B cell (primary cell): ENCODE data around the gene TMEM170B. TPM values are rescaled to one million over a fixed set of nuclear protein-coding genes. Genes with fewer than 3 reads are reported as not detected.

Experiments used
- ATAC-seq: fragments of 200-7000 bp; cut with Tn5 transposase; one replicate; pipeline ENCODE4 v1.10.0; 2021; ENCODE audit warnings: low read depth, mild to moderate bottlenecking, moderate number of reproducible peaks, moderate library complexity
- CTCF ChIA-PET: fragments of 350-600 bp; sonication (Branson Sonifier 250); formaldehyde crosslinking; loops from one replicate; lab custom pipeline; 2021; ENCODE audit warnings: antibody characterized with exemption, inconsistent platforms; lab: Charles Lee
- POLR2A ChIA-PET: fragments of 350-600 bp; sonication (Branson Sonifier 250); formaldehyde crosslinking; loops from one replicate; lab custom pipeline; 2021; ENCODE audit warnings: antibody characterized with exemption; lab: Charles Lee
- DNase-seq: peaks from one replicate; pipeline ENCODE4 v3.0.0; 2013
- H2AFZ ChIP-seq: 2 replicates; pipeline ENCODE4 v1.6.1; 2012; ENCODE audit warnings: mild to moderate bottlenecking, low read depth, low read length; ENCODE audit not compliant: insufficient read depth, poor library complexity, severe bottlenecking
- H3K27ac ChIP-seq, 2 donors: 1 replicate in 1 of 2; 2 replicates in 1 of 2; pipeline ENCODE4 v1.5.1; 2012 to 2013; ENCODE audit warnings: low read length in 2 of 2, mild to moderate bottlenecking in 2 of 2, moderate library complexity in 1 of 2
- H3K27me3 ChIP-seq, 4 experiments: fragments of 200-600 bp in 1 of 4; sonication (generic) in 1 of 4; replicated peaks in 1 of 4; 1 replicate in 2 of 4; 2 replicates in 2 of 4; pipeline versions ENCODE4 v1.6.1 to v1.7.0; 2013 to 2016; ENCODE audit warnings: low read length in 3 of 4, mild to moderate bottlenecking in 2 of 4, mixed read lengths in 1 of 4, moderate library complexity in 1 of 4; ENCODE audit not compliant: insufficient read depth in 4 of 4, control insufficient read depth in 3 of 4; ENCODE audit errors: control extremely low read depth in 1 of 4
- H3K36me3 ChIP-seq, 2 experiments: replicated peaks in 1 of 2; 1 replicate in 1 of 2; 2 replicates in 1 of 2; pipeline versions ENCODE4 v1.6.1 to v1.7.1; 2013; ENCODE audit warnings: low read length in 1 of 2; ENCODE audit not compliant: insufficient read depth in 2 of 2, control insufficient read depth in 1 of 2; ENCODE audit errors: control extremely low read depth in 1 of 2, extremely low read depth in 1 of 2
- H3K4me1 ChIP-seq, 2 donors: fragments of 200-600 bp in 1 of 2; sonication (generic) in 1 of 2; 1 replicate in 1 of 2; 2 replicates in 1 of 2; pipeline versions ENCODE4 v1.5.1 to v1.6.1; 2013 to 2017; ENCODE audit warnings: low read length in 2 of 2; ENCODE audit not compliant: control insufficient read depth in 2 of 2, insufficient read depth in 2 of 2
- H3K4me2 ChIP-seq: replicated peaks from 2 replicates; pipeline ENCODE3; 2012; ENCODE audit warnings: mild to moderate bottlenecking, low read depth, low read length; ENCODE audit not compliant: poor library complexity, severe bottlenecking
- H3K4me3 ChIP-seq, 5 experiments: fragments of 200-600 bp in 1 of 5; sonication (generic) in 1 of 5; 1 replicate in 3 of 5; 2 replicates in 2 of 5; pipeline versions ENCODE4 v1.5.1 to v1.7.0; 2011 to 2016; ENCODE audit warnings: low read length in 4 of 5, mild to moderate bottlenecking in 4 of 5, low read depth in 2 of 5, control low read depth in 1 of 5, moderate library complexity in 1 of 5; ENCODE audit not compliant: insufficient read depth in 1 of 5; ENCODE audit errors: control extremely low read depth in 1 of 5, extremely low read depth in 1 of 5
- H3K79me2 ChIP-seq: fragments of 200-600 bp; sonication (generic); one replicate; pipeline ENCODE4 v1.6.0; 2016; ENCODE audit warnings: low read length; ENCODE audit not compliant: control insufficient read depth, insufficient read depth
- H3K9ac ChIP-seq: fragments of 200-600 bp; sonication (generic); 2 replicates; pipeline ENCODE4 v1.6.1; 2017; ENCODE audit warnings: mild to moderate bottlenecking, low read length, moderate library complexity
- H3K9me3 ChIP-seq, 3 donors: one replicate each; pipeline versions ENCODE4 v1.6.1 to v1.7.1; 2013; ENCODE audit warnings: low read length in 2 of 3; ENCODE audit not compliant: control insufficient read depth in 2 of 3, insufficient read depth in 1 of 3; ENCODE audit errors: control extremely low read depth in 1 of 3
- H4K20me1 ChIP-seq: 2 replicates; pipeline ENCODE4 v1.6.0; 2012; ENCODE audit warnings: mild to moderate bottlenecking, low read length; ENCODE audit not compliant: insufficient read depth, control insufficient read depth, poor library complexity, severe bottlenecking
- H3K27ac Mint-ChIP-seq: one replicate; pipeline ENCODE4 v1.8.0; 2021; ENCODE audit warnings: mixed read lengths
- H3K27me3 Mint-ChIP-seq: one replicate; pipeline ENCODE4 v1.8.0; 2021; ENCODE audit warnings: mixed read lengths
- H3K4me1 Mint-ChIP-seq: one replicate; pipeline ENCODE4 v1.8.0; 2021; ENCODE audit warnings: mixed read lengths
- H3K4me3 Mint-ChIP-seq: one replicate; pipeline ENCODE4 v1.8.0; 2021; ENCODE audit warnings: mixed read lengths
- H3K9me3 Mint-ChIP-seq: one replicate; pipeline ENCODE4 v1.8.0; 2022; ENCODE audit warnings: mixed read lengths; ENCODE audit not compliant: insufficient read depth
- CTCF ChIP-seq: fragments of 200-600 bp; IDR thresholded peaks from one replicate; pipeline ENCODE4 v1.8.0; 2022; ENCODE audit warnings: antibody characterized with exemption, mild to moderate bottlenecking
- EZH2 ChIP-seq: IDR thresholded peaks from 2 replicates; pipeline ENCODE4 v1.6.1; 2012; ENCODE audit warnings: borderline replicate concordance, low read depth, mild to moderate bottlenecking, moderate library complexity, low read length; ENCODE audit not compliant: insufficient read depth, poor library complexity, severe bottlenecking
- WGBS: methylation state at CpG from one replicate; pipeline ENCODE4 v1.1.5; 2013; ENCODE audit warnings: missing lambda C conversion rate; ENCODE audit not compliant: insufficient coverage; 5-methylcytosine and 5-hydroxymethylcytosine counted together
- intact Hi-C: fragments of 100-400 bp; cut with micrococcal nuclease; formaldehyde crosslinking; loops from one replicate; pipeline ENCODE4 v1.10.0; 2022
- polyA plus RNA-seq: library from polyadenylated mRNA; depleted of rRNA; stranded (reverse); fragments of >200 nt; gene quantifications from 2 replicates; pipeline ENCODE4 v1.2.3, GENCODE V29; 2012
- total RNA-seq, 2 donors: library from RNA; stranded (reverse); fragments of 120-200 nt in 1 of 2; gene quantifications; 1 replicate in 1 of 2; 2 replicates in 1 of 2; pipeline versions ENCODE4 v1.2.3 to v1.2.4, GENCODE V29; 2013 to 2022

TMEM170B gene
- total and polyA plus RNA-seq, 2 donors (not counting 1 experiment from before 2014, with no cell fraction given), result 0.64 to 3.4 TPM

- no peak overlapping the region for H3K27ac Mint-ChIP-seq
- TF ChIP-seq CTCF, result no peak
- Histone ChIP-seq H3K4me3 (no peak overlapping the region), H3K36me3 (no peaks in the 10 kb centered on the region), H2AFZ (no peak overlapping the region), H3K27ac (no peak overlapping the region), H3K9me3 (no peaks in the 10 kb centered on the region), H4K20me1 (no peaks in the 10 kb centered on the region), H3K27me3 (no peaks in the 10 kb centered on the region), H3K4me1 (no peaks in the 10 kb centered on the region), H3K79me2 (no peaks in the 10 kb centered on the region), H3K4me2 (no peak overlapping the region), H3K9ac (no peak overlapping the region)
- no peaks in the 10 kb centered on the region for H3K4me1 Mint-ChIP-seq
- no CpG with 5 or more reads among the region's 1 CpG for WGBS
- peaks cover 3% of the 10 kb centered on the region for H3K27me3 Mint-ChIP-seq
- H3K4me3 Mint-ChIP-seq, result no peak overlapping the region
- no peaks in the 10 kb centered on the region for H3K9me3 Mint-ChIP-seq
- DNase-seq, result no peak
- no peak for ATAC-seq
- intact Hi-C loops, result no loop called here
- ChIA-PET CTCF (no interaction called here), POLR2A (no interaction called here)
Measured at GRCh38 chr6:11613336-11613735, 75.8 kb downstream of the TMEM170B start.

- Histone ChIP-seq H3K79me2 (no peaks in the 10 kb centered on the region), H3K4me1 (no peaks in the 10 kb centered on the region), H3K27me3 (no peaks in the 10 kb centered on the region), H3K4me2 (no peak overlapping the region), H3K9ac (no peak overlapping the region), H3K4me3 (no peak overlapping the region), H3K36me3 (no peaks in the 10 kb centered on the region), H2AFZ (no peak overlapping the region), H3K9me3 (no peaks in the 10 kb centered on the region), H3K27ac (no peak overlapping the region), H4K20me1 (no peaks in the 10 kb centered on the region)
- WGBS, result 85% methylated on average over 2 of the region's 4 CpGs
- Mint-ChIP-seq H3K9me3 (no peaks in the 10 kb centered on the region), H3K4me1 (no peaks in the 10 kb centered on the region), H3K27me3 (peaks cover 3% of the 10 kb centered on the region), H3K4me3 (no peak overlapping the region), H3K27ac (no peak overlapping the region)
- ChIA-PET POLR2A (no interaction called here), CTCF (no interaction called here)
- DNase-seq (no peak), ATAC-seq (no peak)
- TF ChIP-seq CTCF (no peak), EZH2 (no peak)
- intact Hi-C loops, result no loop called here
Measured at GRCh38 chr6:11613858-11614257, 76.3 kb downstream of the TMEM170B start.
